ENCODE results near the gene ANO8. TPM values are rescaled to one million over a fixed set of nuclear protein-coding genes. Genes with fewer than 3 reads are reported as not detected.
"Not testable (repeated sequence)": the region's sequence is repeated elsewhere in the genome, so short reads cannot be mapped to it uniquely, and the experiment has no call there.

ANO8 gene
- total and polyA plus RNA-seq, 2 donors (not counting 3 experiments of a cell fraction or from before 2014, with no cell fraction given), result 3.5 to 6.8 TPM

DNA sequence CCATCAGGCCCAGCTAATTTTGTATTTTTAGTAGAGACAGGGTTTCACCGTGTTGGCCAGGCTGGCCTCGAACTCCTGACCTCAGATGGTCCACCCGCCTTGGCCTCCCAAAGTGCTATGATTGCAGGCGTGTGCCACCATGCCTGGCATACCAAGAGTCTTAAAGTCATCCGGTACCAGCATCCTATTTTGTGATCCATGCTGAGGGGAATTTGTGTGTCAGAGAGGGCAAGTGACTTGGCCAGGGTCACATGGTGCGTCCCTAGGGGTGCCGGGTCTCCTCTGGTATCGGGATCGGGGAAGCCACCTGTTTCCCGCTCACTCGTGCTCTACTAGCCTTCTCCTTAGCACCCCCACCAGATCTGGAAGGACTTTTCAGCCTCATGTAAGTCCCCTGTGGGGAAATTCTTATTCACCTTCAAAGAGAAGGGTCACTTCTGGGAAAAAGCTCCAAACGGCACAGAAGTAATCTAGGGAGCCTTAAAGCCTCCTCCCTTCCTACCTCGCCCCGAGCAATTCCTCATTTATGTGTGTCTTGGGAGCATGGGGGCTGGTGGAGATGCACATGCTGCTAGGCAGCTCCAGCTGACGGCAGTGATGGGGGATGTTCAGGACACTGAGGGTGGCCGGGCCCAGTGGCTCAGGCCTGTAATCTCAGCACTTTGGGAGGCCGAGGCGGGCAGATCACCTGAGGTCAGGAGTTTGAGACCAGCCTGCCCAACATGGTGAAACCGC is 59.0 kb downstream of the ANO8 start:
- Histone ChIP-seq H3K36me3 (ENCODE audit: control insufficient read depth in 2 of 2, extremely low read depth in 1 of 2, insufficient read depth in 2 of 2, low read length in 2 of 2) (peaks cover 10 to 33% of the 10 kb centered on the region in 2 experiments), H4K20me1 (replicated peaks; ENCODE audit: control insufficient read depth, extremely low read depth, insufficient read depth, low read length) (no peaks in the 10 kb centered on the region), H3K9me3 (replicated peaks; ENCODE audit: control insufficient read depth, insufficient read depth, low read length) (no peaks in the 10 kb centered on the region), H3K4me1 (ENCODE audit: control insufficient read depth, extremely low read depth, insufficient read depth, low read length) (no peaks in the 10 kb centered on the region), H3K27ac (ENCODE audit: insufficient read depth, low read depth, low read length) (no peak overlapping the region), H3K9ac (replicated peaks; ENCODE audit: extremely low read depth, insufficient read depth, low read length) (no peak overlapping the region), H3K9me1 (replicated peaks; ENCODE audit: control insufficient read depth, extremely low read depth, insufficient read depth, low read length) (no peaks in the 10 kb centered on the region), H3K4me2 (ENCODE audit: insufficient read depth, low read length) (no peak overlapping the region), H3K79me2 (ENCODE audit: control insufficient read depth, insufficient read depth, low read length) (no peaks in the 10 kb centered on the region), H2AFZ (ENCODE audit: low read depth, low read length) (no peak overlapping the region), H3K27me3 (ENCODE audit: control insufficient read depth in 2 of 2, insufficient read depth in 2 of 2, low read length in 2 of 2) (no peaks in the 10 kb centered on the region), H3K4me3 (replicated peaks in 1 of 3; ENCODE audit: insufficient read depth in 1 of 3, low read depth in 1 of 3, low read length in 3 of 3) (no peak overlapping the region)
- intact Hi-C loops (cut with micrococcal nuclease), result no loop called here
- TF ChIP-seq POLR2A (IDR thresholded peaks at IDR 0.05; ENCODE audit: low read depth, low read length) (no peak), POLR2AphosphoS5 (IDR thresholded peaks at IDR 0.05; ENCODE audit: insufficient read depth, low read depth, low read length) (no peak), GATA2 (IDR thresholded peaks at IDR 0.05; ENCODE audit: insufficient read depth, insufficient read length, low read depth, low read length) (no peak), JUN (IDR thresholded peaks at IDR 0.05; ENCODE audit: borderline replicate concordance, insufficient read depth, insufficient read length, low read depth) (no peak), FOS (IDR thresholded peaks at IDR 0.05; ENCODE audit: borderline replicate concordance, insufficient read depth, low read length) (no peak)
- FAIRE-seq, result no peak
- ChIA-PET CTCF (no interaction called here), POLR2A (no interaction called here)
- no TSS peak for BruUV-seq (replicated peaks)
- dilution Hi-C loops (cut with MboI; ENCODE audit: extremely low pct_ligation_motif_present, low sequenced_read_pairs), result no loop called here
- DNase-seq (ENCODE audit: low read depth, low spot score), result no peak

DNA sequence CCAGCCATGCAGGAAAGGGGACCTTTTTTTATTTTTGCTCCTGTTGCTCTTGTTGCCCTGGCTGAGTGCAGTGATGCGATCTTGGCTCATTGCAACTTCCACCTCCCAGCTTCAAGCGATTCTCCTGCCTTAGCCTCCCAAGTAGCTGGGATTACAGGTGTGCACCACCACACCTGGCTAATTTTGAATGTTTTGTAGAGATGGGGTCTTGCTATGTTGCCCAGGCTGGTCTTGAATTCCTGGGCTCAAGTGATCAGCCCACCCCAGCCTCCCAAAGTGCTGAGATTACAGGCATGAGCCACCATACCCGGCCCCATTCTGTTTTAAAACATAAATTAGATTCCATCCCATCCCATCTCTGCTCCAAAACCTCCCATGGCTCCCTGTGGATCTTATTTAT is 59.8 kb downstream of the ANO8 start:
- H3K4me2 ChIP-seq (ENCODE audit: insufficient read depth, low read length); intact Hi-C loops (cut with micrococcal nuclease); H3K9me1 ChIP-seq (replicated peaks; ENCODE audit: control insufficient read depth, extremely low read depth, insufficient read depth, low read length); BruUV-seq (replicated peaks); POLR2A ChIA-PET; H3K27ac ChIP-seq (ENCODE audit: insufficient read depth, low read depth, low read length); H3K27me3 ChIP-seq (ENCODE audit: control insufficient read depth in 2 of 2, insufficient read depth in 2 of 2, low read length in 2 of 2); H3K9ac ChIP-seq (replicated peaks; ENCODE audit: extremely low read depth, insufficient read depth, low read length); dilution Hi-C loops (cut with MboI; ENCODE audit: extremely low pct_ligation_motif_present, low sequenced_read_pairs); DNase-seq (ENCODE audit: low read depth, low spot score); H4K20me1 ChIP-seq (replicated peaks; ENCODE audit: control insufficient read depth, extremely low read depth, insufficient read depth, low read length); H3K9me3 ChIP-seq (replicated peaks; ENCODE audit: control insufficient read depth, insufficient read depth, low read length); H3K4me3 ChIP-seq (replicated peaks in 1 of 3; ENCODE audit: insufficient read depth in 1 of 3, low read depth in 1 of 3, low read length in 3 of 3); H3K79me2 ChIP-seq (ENCODE audit: control insufficient read depth, insufficient read depth, low read length); CTCF ChIA-PET; FAIRE-seq; H2AFZ ChIP-seq (ENCODE audit: low read depth, low read length); H3K4me1 ChIP-seq (ENCODE audit: control insufficient read depth, extremely low read depth, insufficient read depth, low read length): not testable (repeated sequence)
- H3K36me3 ChIP-seq (ENCODE audit: control insufficient read depth in 2 of 2, extremely low read depth in 1 of 2, insufficient read depth in 2 of 2, low read length in 2 of 2), result peaks cover 10 to 35% of the 10 kb centered on the region in 2 experiments

Other genes starting within 250 kb of the ANO8 start
- gene USE1, start 119.5 kb downstream of the ANO8 start, total RNA-seq, result 21.2 and 21.3 TPM in 2 replicates
- 27.6 and 29.8 TPM in 2 replicates for gene USE1, start 119.5 kb downstream of the ANO8 start, polyA plus RNA-seq
- gene OCEL1, start 108.6 kb downstream of the ANO8 start, total RNA-seq, result 12.5 and 13.0 TPM in 2 replicates
- 7.4 and 7.7 TPM in 2 replicates for gene OCEL1, start 108.6 kb downstream of the ANO8 start, polyA plus RNA-seq
- gene NR2F6, start 88.9 kb downstream of the ANO8 start, total RNA-seq, result 36.1 and 39.2 TPM in 2 replicates
- gene NR2F6, start 88.9 kb downstream of the ANO8 start, polyA plus RNA-seq, result 38.9 and 53.7 TPM in 2 replicates
- gene USHBP1, start 70.1 kb downstream of the ANO8 start, total RNA-seq, result 14.8 and 19.4 TPM in 2 replicates
- 16.2 and 20.4 TPM in 2 replicates for gene USHBP1, start 70.1 kb downstream of the ANO8 start, polyA plus RNA-seq
- 110 and 118 TPM in 2 replicates for gene BABAM1, start 67.4 kb downstream of the ANO8 start, total RNA-seq
- gene BABAM1, start 67.4 kb downstream of the ANO8 start, polyA plus RNA-seq, result 129 and 140 TPM in 2 replicates
- 3.1 and 5.2 TPM in 2 replicates for gene ANKLE1, start 53.0 kb downstream of the ANO8 start, total RNA-seq
- gene ANKLE1, start 53.0 kb downstream of the ANO8 start, polyA plus RNA-seq, result 1.9 and 2.8 TPM in 2 replicates
- gene ABHD8, start 31.4 kb downstream of the ANO8 start, total RNA-seq, result 5.9 and 6.8 TPM in 2 replicates
- gene ABHD8, start 31.4 kb downstream of the ANO8 start, polyA plus RNA-seq, result 8.7 and 12.7 TPM in 2 replicates
- 55.7 and 61.6 TPM in 2 replicates for gene MRPL34, start 29.0 kb downstream of the ANO8 start, total RNA-seq
- 45.5 and 50.1 TPM in 2 replicates for gene MRPL34, start 29.0 kb downstream of the ANO8 start, polyA plus RNA-seq
- gene DDA1, start 25.3 kb downstream of the ANO8 start, total RNA-seq, result 64.7 and 81.1 TPM in 2 replicates
- gene DDA1, start 25.3 kb downstream of the ANO8 start, polyA plus RNA-seq, result 52.9 and 60.5 TPM in 2 replicates
- gene GTPBP3, start 2.7 kb upstream of the ANO8 start, total RNA-seq, result 28.1 and 34.7 TPM in 2 replicates
- 12.7 and 15.4 TPM in 2 replicates for gene GTPBP3, start 2.7 kb upstream of the ANO8 start, polyA plus RNA-seq
- gene PLVAP, start 42.5 kb upstream of the ANO8 start, total RNA-seq, result 5.7 and 11.1 TPM in 2 replicates
- gene PLVAP, start 42.5 kb upstream of the ANO8 start, polyA plus RNA-seq, result 16.9 and 19.9 TPM in 2 replicates
- not detected in 2 replicates for gene CCDC194, start 59.3 kb upstream of the ANO8 start, total RNA-seq
- 0.11 and 0.12 TPM in 2 replicates for gene CCDC194, start 59.3 kb upstream of the ANO8 start, polyA plus RNA-seq
- 20.7 and 21.2 TPM in 2 replicates for gene BST2, start 70.8 kb upstream of the ANO8 start, total RNA-seq
- gene BST2, start 70.8 kb upstream of the ANO8 start, polyA plus RNA-seq, result 145 and 146 TPM in 2 replicates
- 58.1 and 63.3 TPM in 2 replicates for gene MVB12A, start 85.2 kb upstream of the ANO8 start, total RNA-seq
- 88.8 and 109 TPM in 2 replicates for gene MVB12A, start 85.2 kb upstream of the ANO8 start, polyA plus RNA-seq
- not detected in 2 replicates for gene TMEM221, start 113.8 kb upstream of the ANO8 start, total RNA-seq
- gene TMEM221, start 113.8 kb upstream of the ANO8 start, polyA plus RNA-seq, result 0.06 and 0.08 TPM in 2 replicates
- not detected in 2 replicates for gene NXNL1, start 126.1 kb upstream of the ANO8 start, total RNA-seq
- not detected in 2 replicates for gene NXNL1, start 126.1 kb upstream of the ANO8 start, polyA plus RNA-seq
- gene SLC27A1, start 135.7 kb upstream of the ANO8 start, total RNA-seq, result 13.5 and 14.9 TPM in 2 replicates
- gene SLC27A1, start 135.7 kb upstream of the ANO8 start, polyA plus RNA-seq, result 10.4 and 11.9 TPM in 2 replicates
- gene PGLS, start 176.8 kb upstream of the ANO8 start, total RNA-seq, result 99.2 and 110 TPM in 2 replicates
- 139 and 204 TPM in 2 replicates for gene PGLS, start 176.8 kb upstream of the ANO8 start, polyA plus RNA-seq
- 240 and 263 TPM in 2 replicates for gene COLGALT1, start 220.8 kb upstream of the ANO8 start, total RNA-seq
- 355 and 406 TPM in 2 replicates for gene COLGALT1, start 220.8 kb upstream of the ANO8 start, polyA plus RNA-seq

Measured in endothelial cell of umbilical vein (primary cell).